Chondrocyte (in vitro differentiated cells): ENCODE results near the gene HIF3A. TPM values are rescaled to one million over a fixed set of nuclear protein-coding genes. Genes with fewer than 3 reads are reported as not detected.
"Not testable (repeated sequence)": the region's sequence is repeated elsewhere in the genome, so short reads cannot be mapped to it uniquely, and the experiment has no call there.

Experiments used
- DNase-seq: peaks from one replicate; pipeline ENCODE4 v3.0.0; 2021; ENCODE audit warnings: mixed read lengths, low spot score
- H3K27ac Mint-ChIP-seq: one replicate; pipeline ENCODE4 v1.8.0; 2021; ENCODE audit warnings: mild to moderate bottlenecking, moderate library complexity, mixed read lengths; ENCODE audit not compliant: unreplicated experiment
- H3K27me3 Mint-ChIP-seq: 2 replicates; pipeline ENCODE4 v1.8.0; 2021; ENCODE audit warnings: low read depth, mixed read lengths
- H3K36me3 Mint-ChIP-seq: 2 replicates; pipeline ENCODE4 v1.8.0; 2021; ENCODE audit warnings: low read depth, mixed read lengths
- H3K4me1 Mint-ChIP-seq: 2 replicates; pipeline ENCODE4 v1.8.0; 2021; ENCODE audit warnings: low read depth, mild to moderate bottlenecking, mixed read lengths
- H3K4me3 Mint-ChIP-seq: one replicate; pipeline ENCODE4 v1.8.0; 2021; ENCODE audit warnings: mild to moderate bottlenecking, moderate library complexity, mixed read lengths; ENCODE audit not compliant: unreplicated experiment
- H3K9me3 Mint-ChIP-seq: 2 replicates; pipeline ENCODE4 v1.8.0; 2021; ENCODE audit warnings: low read depth, mixed read lengths
- CTCF ChIP-seq: fragments of 200-600 bp; sonication (generic); IDR thresholded peaks from 2 replicates; pipeline ENCODE4 v1.5.0; 2021; ENCODE audit warnings: antibody characterized with exemption, mild to moderate bottlenecking, moderate library complexity
- total RNA-seq: library from RNA; stranded (reverse); gene quantifications from 3 replicates; pipeline ENCODE4 v1.2.1, GENCODE V29; 2021

Gene HIF3A
- total RNA-seq, 1 donor from 2014 or later: 88.1 TPM

GRCh38 chr19:46264801-46265200 lies 32.0 kb upstream of the HIF3A start:
- not testable (repeated sequence) for H3K27ac Mint-ChIP-seq

DNA sequence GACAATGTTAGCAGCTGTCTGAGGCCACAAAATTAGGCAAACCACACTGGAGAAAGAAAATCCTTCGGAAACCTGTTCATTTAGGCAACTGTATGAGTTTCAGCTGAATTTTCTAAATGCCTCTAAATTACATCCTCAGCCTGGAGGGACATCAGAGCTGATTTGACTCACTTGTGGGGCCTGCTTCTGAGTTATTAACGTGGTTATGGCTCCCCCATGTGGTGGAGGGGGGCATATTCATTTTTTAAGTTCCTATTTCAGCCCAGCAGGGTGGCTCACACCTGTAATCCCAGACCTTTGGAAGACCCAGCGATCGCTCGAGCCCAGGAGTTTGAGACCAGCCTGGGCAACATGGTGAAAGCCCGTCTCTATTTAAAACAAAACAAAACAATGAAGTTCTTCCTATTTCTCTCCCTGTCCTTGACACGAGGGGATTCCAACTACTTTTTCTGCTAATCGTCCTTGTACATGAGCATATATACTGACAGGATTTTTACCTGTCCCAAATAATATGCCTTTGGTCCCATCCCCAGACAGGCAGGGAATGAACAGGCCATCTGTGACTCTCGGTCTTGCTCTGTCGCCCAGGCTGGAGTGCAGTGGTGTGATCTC lies 31.5 kb upstream of the HIF3A start:
- no peak overlapping the region for H3K27ac Mint-ChIP-seq
- DNase-seq: no peak
- H3K9me3 Mint-ChIP-seq: no peaks in the 10 kb centered on the region
- TF ChIP-seq CTCF: peak; percentile 95
- H3K4me1 Mint-ChIP-seq: peaks cover 18% of the 10 kb centered on the region
- no peak overlapping the region for H3K4me3 Mint-ChIP-seq
- H3K27me3 Mint-ChIP-seq: peaks cover 12% of the 10 kb centered on the region
- H3K36me3 Mint-ChIP-seq: no peaks in the 10 kb centered on the region

More at GRCh38 chr19:46264801-46265200, 32.0 kb upstream of the HIF3A start:
- H3K36me3 Mint-ChIP-seq, DNase-seq, H3K9me3 Mint-ChIP-seq, H3K4me3 Mint-ChIP-seq: not testable (repeated sequence)
- peaks cover 18% of the 10 kb centered on the region for H3K4me1 Mint-ChIP-seq
- H3K27me3 Mint-ChIP-seq: peaks cover 14% of the 10 kb centered on the region

- H3K27me3 Mint-ChIP-seq: peaks cover 2% of the 10 kb centered on the region
Measured at GRCh38 chr19:46269101-46269500, 27.7 kb upstream of the HIF3A start.

DNA sequence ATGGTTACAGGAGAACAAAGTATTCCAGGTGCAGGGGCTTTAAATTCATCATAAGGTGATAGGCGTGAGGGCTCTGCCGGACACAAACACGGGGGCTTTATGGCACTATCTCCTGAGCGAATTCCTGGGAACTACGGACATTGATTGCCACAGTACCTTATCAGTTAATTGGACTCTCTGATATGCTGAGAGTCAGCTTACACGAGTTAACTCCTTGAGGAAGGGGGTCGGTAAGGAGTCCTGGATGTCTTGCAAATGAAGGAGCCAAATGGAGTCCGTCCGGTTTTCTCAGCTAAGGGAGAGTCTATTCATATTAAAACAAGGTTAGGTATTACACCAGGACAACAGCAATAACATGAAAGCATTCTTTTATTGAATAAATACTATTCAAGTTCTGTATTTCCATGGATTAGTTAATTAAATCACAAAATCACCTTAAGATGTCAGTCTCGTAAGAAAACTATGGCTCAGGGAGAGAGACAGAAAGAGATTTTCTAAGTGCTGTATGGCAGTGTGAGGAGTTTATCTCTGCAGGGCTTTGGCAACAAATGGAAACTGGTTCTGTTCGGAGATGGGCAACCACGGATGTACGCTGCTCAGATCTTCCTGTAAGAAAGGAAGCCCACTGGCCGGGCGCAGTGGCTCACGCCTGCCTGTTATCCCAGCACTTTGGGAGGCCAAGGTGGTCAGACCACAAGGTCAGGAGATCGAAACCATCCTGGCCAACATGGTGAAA lies 26.2 kb upstream of the HIF3A start:
- no peak for DNase-seq
- peak overlapping the region; percentile 98 for H3K27ac Mint-ChIP-seq
- TF ChIP-seq CTCF: no peak
- no peaks in the 10 kb centered on the region for H3K9me3 Mint-ChIP-seq
- peaks cover 6% of the 10 kb centered on the region for H3K4me1 Mint-ChIP-seq
- no peak overlapping the region for H3K4me3 Mint-ChIP-seq
- no peaks in the 10 kb centered on the region for H3K36me3 Mint-ChIP-seq
- H3K27me3 Mint-ChIP-seq: no peaks in the 10 kb centered on the region

More at GRCh38 chr19:46269101-46269500, 27.7 kb upstream of the HIF3A start:
- H3K9me3 Mint-ChIP-seq: no peaks in the 10 kb centered on the region
- no peak overlapping the region for H3K27ac Mint-ChIP-seq
- no peak for DNase-seq
- H3K4me3 Mint-ChIP-seq: no peak overlapping the region
- TF ChIP-seq CTCF: no peak
- H3K36me3 Mint-ChIP-seq: no peaks in the 10 kb centered on the region
- peaks cover 12% of the 10 kb centered on the region for H3K4me1 Mint-ChIP-seq

GRCh38 chr19:46271481-46272197 lies 25.2 kb upstream of the HIF3A start:
- peak overlapping the region; percentile 98 for H3K27ac Mint-ChIP-seq

GRCh38 chr19:46273931-46274330 lies 22.9 kb upstream of the HIF3A start:
- H3K4me1 Mint-ChIP-seq, H3K27ac Mint-ChIP-seq, H3K4me3 Mint-ChIP-seq, DNase-seq, H3K36me3 Mint-ChIP-seq, H3K27me3 Mint-ChIP-seq, H3K9me3 Mint-ChIP-seq: not testable (repeated sequence)

More at GRCh38 chr19:46271481-46272197, 25.2 kb upstream of the HIF3A start:
- H3K4me1 Mint-ChIP-seq: peaks cover 6% of the 10 kb centered on the region
- no peak for DNase-seq
- H3K36me3 Mint-ChIP-seq: no peaks in the 10 kb centered on the region
- TF ChIP-seq CTCF: no peak
- no peak overlapping the region for H3K4me3 Mint-ChIP-seq
- H3K27me3 Mint-ChIP-seq: no peaks in the 10 kb centered on the region
- no peaks in the 10 kb centered on the region for H3K9me3 Mint-ChIP-seq
